ENCODE measurements around the gene RB1. TPM values are rescaled to one million over a fixed set of nuclear protein-coding genes. Genes with fewer than 3 reads are reported as not detected.

RB1 gene
- total RNA-seq, 1 experiment from 2014 or later, result 43.4 TPM

- no peaks in the 10 kb centered on the region for H3K27me3 Mint-ChIP-seq (ENCODE audit: insufficient read depth, unreplicated experiment)
- H3K9me3 Mint-ChIP-seq (ENCODE audit: unreplicated experiment), result no peaks in the 10 kb centered on the region
- peaks cover 60% of the 10 kb centered on the region for H3K36me3 Mint-ChIP-seq (ENCODE audit: insufficient read depth, unreplicated experiment)
- intact Hi-C loops (cut with micrococcal nuclease), result no loop called here
- ChIA-PET POLR2A (interaction anchor here (1.9 kb wide), 1 partner anchor 169 kb away, joined by 4 read pairs; the partner anchor contains the start of gene MED4), CTCF (interaction anchor here (0.6 to 1.4 kb wide), 4 partner anchors 28 to 505 kb away, joined by 3 read pairs; no protein-coding TSS in a partner anchor)
- no peak overlapping the region for H3K4me3 Mint-ChIP-seq (ENCODE audit: unreplicated experiment)
- peaks cover 9% of the 10 kb centered on the region for H3K4me1 Mint-ChIP-seq (ENCODE audit: insufficient read depth, unreplicated experiment)
- BruUV-seq (replicated peaks), result no TSS peak
- no peak for TF ChIP-seq CTCF (IDR thresholded peaks at IDR 0.05; ENCODE audit: unreplicated experiment)
- no peak for DNase-seq (ENCODE audit: unreplicated experiment)
- no peak overlapping the region for H3K27ac Mint-ChIP-seq (ENCODE audit: low read depth, unreplicated experiment)
Measured at GRCh38 chr13:48263196-48263595, 40.4 kb upstream of the RB1 start.

- no TSS peak for BruUV-seq (replicated peaks)
- Mint-ChIP-seq H3K27ac (ENCODE audit: low read depth, unreplicated experiment) (no peak overlapping the region), H3K9me3 (ENCODE audit: unreplicated experiment) (no peaks in the 10 kb centered on the region), H3K27me3 (ENCODE audit: insufficient read depth, unreplicated experiment) (no peaks in the 10 kb centered on the region), H3K4me1 (ENCODE audit: insufficient read depth, unreplicated experiment) (peaks cover 9% of the 10 kb centered on the region), H3K4me3 (ENCODE audit: unreplicated experiment) (no peak overlapping the region), H3K36me3 (ENCODE audit: insufficient read depth, unreplicated experiment) (peaks cover 61% of the 10 kb centered on the region)
- ChIA-PET CTCF (interaction anchor here (0.6 to 1.4 kb wide), 3 partner anchors 125 to 504 kb away, joined by 3 read pairs; no protein-coding TSS in a partner anchor), POLR2A (interaction anchor here (0.6 kb wide), 1 partner anchor 93 kb away, joined by 4 read pairs; no protein-coding TSS in a partner anchor)
- TF ChIP-seq CTCF (IDR thresholded peaks at IDR 0.05; ENCODE audit: unreplicated experiment), result no peak
- no peak for DNase-seq (ENCODE audit: unreplicated experiment)
- intact Hi-C loops (cut with micrococcal nuclease), result no loop called here
Measured at GRCh38 chr13:48264058-48264457, 39.5 kb upstream of the RB1 start.

GRCh38 chr13:48265217-48265815 lies 38.2 kb upstream of the RB1 start:
- no peak for DNase-seq (ENCODE audit: unreplicated experiment)
- intact Hi-C loops (cut with micrococcal nuclease), result no loop called here
- CTCF ChIA-PET, result interaction anchor here (0.9 kb wide), 1 partner anchor 9 kb away, joined by 3 read pairs; no protein-coding TSS in a partner anchor
- no peaks in the 10 kb centered on the region for H3K9me3 Mint-ChIP-seq (ENCODE audit: unreplicated experiment)
- no peak for TF ChIP-seq CTCF (IDR thresholded peaks at IDR 0.05; ENCODE audit: unreplicated experiment)
- H3K4me1 Mint-ChIP-seq (ENCODE audit: insufficient read depth, unreplicated experiment), result peaks cover 9% of the 10 kb centered on the region
- no peak overlapping the region for H3K4me3 Mint-ChIP-seq (ENCODE audit: unreplicated experiment)
- no peak overlapping the region for H3K27ac Mint-ChIP-seq (ENCODE audit: low read depth, unreplicated experiment)
- POLR2A ChIA-PET, result interaction anchor here (0.6 to 1.1 kb wide), 2 partner anchors 11 to 73 kb away, joined by 4 read pairs; no protein-coding TSS in a partner anchor
- H3K36me3 Mint-ChIP-seq (ENCODE audit: insufficient read depth, unreplicated experiment), result peaks cover 53% of the 10 kb centered on the region
- no peaks in the 10 kb centered on the region for H3K27me3 Mint-ChIP-seq (ENCODE audit: insufficient read depth, unreplicated experiment)
- no TSS peak for BruUV-seq (replicated peaks)

- Mint-ChIP-seq H3K27ac (ENCODE audit: low read depth, unreplicated experiment) (no peak overlapping the region), H3K4me1 (ENCODE audit: insufficient read depth, unreplicated experiment) (peaks cover 9% of the 10 kb centered on the region), H3K36me3 (ENCODE audit: insufficient read depth, unreplicated experiment) (peaks cover 45% of the 10 kb centered on the region), H3K27me3 (ENCODE audit: insufficient read depth, unreplicated experiment) (no peaks in the 10 kb centered on the region), H3K9me3 (ENCODE audit: unreplicated experiment) (no peaks in the 10 kb centered on the region), H3K4me3 (ENCODE audit: unreplicated experiment) (no peak overlapping the region)
- ChIA-PET CTCF (interaction anchor here (0.9 kb wide), 1 partner anchor 10 kb away, joined by 3 read pairs; no protein-coding TSS in a partner anchor), POLR2A (interaction anchor here (0.8 to 1.3 kb wide), 4 partner anchors 12 to 266 kb away, joined by 3 to 5 read pairs (median 4); partner anchors contain the start of genes RB1 and RCBTB2)
- no TSS peak for BruUV-seq (replicated peaks)
- intact Hi-C loops (cut with micrococcal nuclease), result no loop called here
- TF ChIP-seq CTCF (IDR thresholded peaks at IDR 0.05; ENCODE audit: unreplicated experiment), result no peak
- no peak for DNase-seq (ENCODE audit: unreplicated experiment)
Measured at GRCh38 chr13:48266150-48266549, 37.4 kb upstream of the RB1 start.

All from MCF 10A (cell line).